Osteoblast (primary cell): ENCODE measurements around the gene TNP2. TPM values are rescaled to one million over a fixed set of nuclear protein-coding genes. Genes with fewer than 3 reads are reported as not detected.

Experiments used
- DNase-seq: peaks from one replicate; pipeline ENCODE4 v3.0.0; 2011; ENCODE audit warnings: low spot score, mixed read lengths; ENCODE audit not compliant: insufficient read length; ENCODE audit errors: missing footprints
- H2AFZ ChIP-seq: 2 replicates; pipeline ENCODE4 v1.6.0; 2011; ENCODE audit warnings: mild to moderate bottlenecking, low read length
- H3K27ac ChIP-seq: 2 replicates; pipeline ENCODE4 v1.5.1; 2011; ENCODE audit warnings: mild to moderate bottlenecking, low read depth, low read length, moderate library complexity
- H3K27me3 ChIP-seq: 2 replicates; pipeline ENCODE4 v1.6.0; 2012; ENCODE audit warnings: mild to moderate bottlenecking, control low read depth, inconsistent platforms, low read length, moderate library complexity; ENCODE audit not compliant: insufficient read depth
- H3K36me3 ChIP-seq: 2 replicates; pipeline ENCODE4 v1.5.1; 2011; ENCODE audit warnings: mild to moderate bottlenecking, low read length, control low read depth, moderate library complexity; ENCODE audit not compliant: insufficient read depth
- H3K4me1 ChIP-seq: 2 replicates; pipeline ENCODE4 v1.5.1; 2011; ENCODE audit warnings: mild to moderate bottlenecking, low read length, control low read depth, moderate library complexity; ENCODE audit not compliant: insufficient read depth
- H3K4me2 ChIP-seq: 2 replicates; pipeline ENCODE4 v1.6.0; 2011; ENCODE audit warnings: mild to moderate bottlenecking, low read length; ENCODE audit not compliant: insufficient read depth
- H3K4me3 ChIP-seq: fragments of 200-600 bp; sonication (generic); 3 replicates; pipeline ENCODE4 v1.5.1; 2012; ENCODE audit warnings: mild to moderate bottlenecking, low read length, inconsistent platforms; ENCODE audit not compliant: insufficient read depth
- H3K79me2 ChIP-seq: 2 replicates; pipeline ENCODE4 v1.6.0; 2012; ENCODE audit warnings: mild to moderate bottlenecking, low read length, control low read depth, inconsistent platforms; ENCODE audit not compliant: insufficient read depth
- H3K9me3 ChIP-seq: 2 replicates; pipeline ENCODE4 v1.5.1; 2011; ENCODE audit warnings: low read depth, low read length, control low read depth
- H4K20me1 ChIP-seq: 2 replicates; pipeline ENCODE4 v1.6.0; 2012; ENCODE audit warnings: mild to moderate bottlenecking, low read length, control low read depth; ENCODE audit not compliant: insufficient read depth
- total RNA-seq: library from RNA; depleted of rRNA; stranded (reverse); fragments of >200 nt; gene quantifications from 2 replicates; pipeline ENCODE4 v1.2.3, GENCODE V29; 2012
- TF ChIP-seq, protein P1 (sequence below): IDR thresholded peaks from 2 replicates; pipeline ENCODE4 v1.5.1; 2011; ENCODE audit warnings: mild to moderate bottlenecking, low read depth, low read length, moderate library complexity; ENCODE audit errors: extremely low read depth

Gene TNP2
- total RNA-seq, 1 donor, result not detected

DNA sequence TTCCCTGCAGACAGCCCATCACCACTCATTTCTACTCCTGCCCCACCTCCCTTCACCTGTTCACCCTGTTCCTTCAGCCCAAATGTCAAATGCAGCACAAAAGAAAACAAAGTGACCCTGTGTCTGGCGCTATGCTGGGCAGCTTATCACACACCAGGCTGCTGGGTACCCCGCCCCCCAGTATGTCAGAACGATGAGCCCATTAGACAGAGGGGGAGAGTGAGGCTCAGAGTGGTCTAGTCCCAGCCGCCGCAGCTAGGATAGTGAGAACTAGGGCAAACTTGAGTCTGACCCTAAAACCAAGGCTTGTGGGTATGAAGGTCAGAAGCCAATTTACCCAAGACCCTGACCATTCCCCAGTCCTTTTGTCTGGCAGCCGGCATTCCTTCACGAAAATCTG is 4.0 kb downstream of the TNP2 start:
- no peak for DNase-seq
- Histone ChIP-seq H3K27me3 (peaks cover 8% of the 10 kb centered on the region), H3K4me1 (no peaks in the 10 kb centered on the region), H3K36me3 (no peaks in the 10 kb centered on the region), H3K79me2 (no peaks in the 10 kb centered on the region), H2AFZ (no peak overlapping the region), H3K27ac (no peak overlapping the region), H3K4me2 (no peak overlapping the region), H3K9me3 (no peaks in the 10 kb centered on the region), H3K4me3 (no peak overlapping the region), H4K20me1 (no peaks in the 10 kb centered on the region)
- TF ChIP-seq, protein P1, sequence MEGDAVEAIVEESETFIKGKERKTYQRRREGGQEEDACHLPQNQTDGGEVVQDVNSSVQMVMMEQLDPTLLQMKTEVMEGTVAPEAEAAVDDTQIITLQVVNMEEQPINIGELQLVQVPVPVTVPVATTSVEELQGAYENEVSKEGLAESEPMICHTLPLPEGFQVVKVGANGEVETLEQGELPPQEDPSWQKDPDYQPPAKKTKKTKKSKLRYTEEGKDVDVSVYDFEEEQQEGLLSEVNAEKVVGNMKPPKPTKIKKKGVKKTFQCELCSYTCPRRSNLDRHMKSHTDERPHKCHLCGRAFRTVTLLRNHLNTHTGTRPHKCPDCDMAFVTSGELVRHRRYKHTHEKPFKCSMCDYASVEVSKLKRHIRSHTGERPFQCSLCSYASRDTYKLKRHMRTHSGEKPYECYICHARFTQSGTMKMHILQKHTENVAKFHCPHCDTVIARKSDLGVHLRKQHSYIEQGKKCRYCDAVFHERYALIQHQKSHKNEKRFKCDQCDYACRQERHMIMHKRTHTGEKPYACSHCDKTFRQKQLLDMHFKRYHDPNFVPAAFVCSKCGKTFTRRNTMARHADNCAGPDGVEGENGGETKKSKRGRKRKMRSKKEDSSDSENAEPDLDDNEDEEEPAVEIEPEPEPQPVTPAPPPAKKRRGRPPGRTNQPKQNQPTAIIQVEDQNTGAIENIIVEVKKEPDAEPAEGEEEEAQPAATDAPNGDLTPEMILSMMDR, result no peak

- Histone ChIP-seq H4K20me1 (no peaks in the 10 kb centered on the region), H3K79me2 (no peaks in the 10 kb centered on the region), H3K27ac (no peak overlapping the region), H3K9me3 (no peaks in the 10 kb centered on the region), H3K27me3 (peaks cover 8% of the 10 kb centered on the region), H3K4me3 (no peak overlapping the region), H2AFZ (no peak overlapping the region), H3K36me3 (no peaks in the 10 kb centered on the region), H3K4me2 (no peak overlapping the region), H3K4me1 (peaks cover 1% of the 10 kb centered on the region)
- no peak for DNase-seq
- TF ChIP-seq, protein P1, result no peak
Measured at GRCh38 chr16:11264155-11264832, 4.8 kb downstream of the TNP2 start.

DNA sequence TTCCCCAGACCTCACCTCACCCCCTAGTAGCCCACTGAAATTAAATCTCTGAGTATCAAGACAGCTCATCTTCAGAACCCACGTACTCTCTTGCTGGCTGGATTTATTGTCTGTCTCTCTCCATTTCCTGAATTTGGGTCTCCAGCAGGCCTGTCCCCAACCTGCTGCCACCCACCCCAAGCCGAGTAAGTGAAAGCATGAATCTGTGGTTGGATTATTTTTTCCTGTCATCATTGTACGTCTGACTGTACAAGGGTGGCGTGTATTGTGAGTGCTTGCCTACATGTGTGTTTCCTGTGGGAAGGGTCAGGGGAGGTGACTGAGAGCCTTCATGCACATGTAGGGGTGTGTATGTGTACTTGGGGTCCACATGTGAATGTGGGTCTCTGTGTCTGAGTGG is 5.4 kb downstream of the TNP2 start:
- no peak overlapping the region for H2AFZ ChIP-seq

DNA sequence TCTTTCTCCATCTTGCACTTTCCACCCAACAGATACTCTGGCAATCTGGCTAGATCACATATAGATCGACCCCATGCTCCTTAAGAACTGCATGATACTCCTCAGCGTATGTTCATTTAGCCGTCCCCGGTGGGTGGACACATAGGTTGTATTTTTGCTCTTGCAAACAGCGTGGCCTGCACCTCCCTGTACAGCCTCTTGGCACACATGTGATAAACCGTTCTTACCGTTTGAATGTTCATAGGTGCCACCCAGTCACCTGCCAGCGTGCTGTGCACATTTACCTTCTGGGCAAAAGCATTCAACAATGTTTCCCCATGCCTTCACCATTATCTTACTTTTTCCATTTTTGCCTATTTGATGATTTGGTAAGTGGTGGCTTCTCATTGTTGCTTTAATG is 6.2 kb downstream of the TNP2 start:
- TF ChIP-seq, protein P1, result no peak
- DNase-seq, result peak; percentile 5
- H3K4me3 ChIP-seq, result no peak overlapping the region

More for the DNA sequence above, 5.4 kb downstream of the TNP2 start:
- H3K9me3 ChIP-seq, result no peaks in the 10 kb centered on the region
- TF ChIP-seq, protein P1, result no peak
- H3K79me2 ChIP-seq, result no peaks in the 10 kb centered on the region
- H3K36me3 ChIP-seq, result no peaks in the 10 kb centered on the region
- no peak overlapping the region for H3K4me3 ChIP-seq
- peaks cover 7% of the 10 kb centered on the region for H3K4me1 ChIP-seq
- H3K27ac ChIP-seq, result no peak overlapping the region
- no peak overlapping the region for H3K4me2 ChIP-seq
- H3K27me3 ChIP-seq, result peaks cover 8% of the 10 kb centered on the region
- DNase-seq, result no peak
- H4K20me1 ChIP-seq, result no peaks in the 10 kb centered on the region

More for the DNA sequence above, 6.2 kb downstream of the TNP2 start:
- H3K27me3 ChIP-seq, result peaks cover 4% of the 10 kb centered on the region
- H3K36me3 ChIP-seq, result no peaks in the 10 kb centered on the region
- H3K9me3 ChIP-seq, result no peaks in the 10 kb centered on the region
- H3K27ac ChIP-seq, result no peak overlapping the region
- H4K20me1 ChIP-seq, result no peaks in the 10 kb centered on the region
- peaks cover 10% of the 10 kb centered on the region for H3K4me1 ChIP-seq
- no peak overlapping the region for H3K4me2 ChIP-seq
- H2AFZ ChIP-seq, result no peak overlapping the region
- no peaks in the 10 kb centered on the region for H3K79me2 ChIP-seq
